Smooth muscle cell (in vitro differentiated cells): ENCODE measurements around the gene PIP4K2C. TPM values are rescaled to one million over a fixed set of nuclear protein-coding genes. Genes with fewer than 3 reads are reported as not detected.
"Not testable (repeated sequence)": the region's sequence is repeated elsewhere in the genome, so short reads cannot be mapped to it uniquely, and the experiment has no call there.

ENCODE experiments used
- DNase-seq: peaks from one replicate; lab custom pipeline; 2025; ENCODE audit not compliant: unreplicated experiment; lab: John Stamatoyannopoulos, UW
- H2AFZ ChIP-seq: fragments of 200-600 bp; sonication (generic); 2 replicates; pipeline ENCODE4 v1.6.0; 2016; ENCODE audit warnings: antibody characterized with exemption, low read depth, mild to moderate bottlenecking
- H3F3A ChIP-seq: fragments of 200-600 bp; sonication (generic); 2 replicates; pipeline ENCODE4 v1.6.0; 2017; ENCODE audit warnings: antibody characterized with exemption, low read depth
- H3K27ac ChIP-seq: fragments of 200-600 bp; sonication (generic); 2 replicates; pipeline ENCODE4 v1.5.1; 2016; ENCODE audit warnings: low read depth, mild to moderate bottlenecking
- H3K27me3 ChIP-seq: fragments of 200-600 bp; sonication (generic); 2 replicates; pipeline ENCODE4 v1.6.1; 2016; ENCODE audit warnings: low read depth, mild to moderate bottlenecking
- H3K36me3 ChIP-seq: fragments of 200-600 bp; sonication (generic); 2 replicates; pipeline ENCODE4 v1.5.1; 2016; ENCODE audit warnings: low read depth
- H3K4me1 ChIP-seq: fragments of 200-600 bp; sonication (generic); 2 replicates; pipeline ENCODE4 v1.5.1; 2016; ENCODE audit warnings: low read depth
- H3K4me2 ChIP-seq: fragments of 200-600 bp; sonication (generic); 2 replicates; pipeline ENCODE4 v1.6.0; 2016; ENCODE audit warnings: mild to moderate bottlenecking
- H3K4me3 ChIP-seq: fragments of 200-600 bp; sonication (generic); 2 replicates; pipeline ENCODE4 v1.5.1; 2016; ENCODE audit warnings: mild to moderate bottlenecking
- H3K79me2 ChIP-seq: fragments of 200-600 bp; sonication (generic); 2 replicates; pipeline ENCODE4 v1.6.0; 2016; ENCODE audit warnings: low read depth, mild to moderate bottlenecking
- H3K9ac ChIP-seq: fragments of 200-600 bp; sonication (generic); 2 replicates; pipeline ENCODE4 v1.6.0; 2016; ENCODE audit warnings: low read depth
- H3K9me3 ChIP-seq: fragments of 200-600 bp; sonication (generic); replicated peaks from 2 replicates; pipeline ENCODE4 v1.5.1; 2016; ENCODE audit warnings: low read depth
- H4K20me1 ChIP-seq: fragments of 200-600 bp; sonication (generic); 2 replicates; pipeline ENCODE4 v1.6.0; 2016; ENCODE audit warnings: low read depth
- WGBS: methylation state at CpG from one replicate; pipeline ENCODE4 v1.1.7; 2016; ENCODE audit warnings: low lambda C conversion rate; 5-methylcytosine and 5-hydroxymethylcytosine counted together
- polyA plus RNA-seq: library from polyadenylated mRNA; unstranded; fragments of >200 nt; fragmentation: Nextera tagmentation; extraction: Ambion mirVana; gene quantifications from 2 replicates; pipeline ENCODE4 v1.2.1, GENCODE V29; 2016
- total RNA-seq: library from RNA; depleted of rRNA; stranded (reverse); fragments of >200 nt; gene quantifications from 2 replicates; pipeline ENCODE4 v1.2.3, GENCODE V29; 2014
- TF ChIP-seq, protein P1 (sequence below): fragments of 200-600 bp; sonication (generic); IDR thresholded peaks from 2 replicates; pipeline ENCODE4 v1.5.1; 2017; ENCODE audit warnings: borderline replicate concordance, mild to moderate bottlenecking, antibody characterized with exemption; ENCODE audit not compliant: insufficient read depth, poor library complexity, severe bottlenecking

Gene PIP4K2C
- total and polyA plus RNA-seq, 2 experiments from 2014 or later, result 33.3 to 39.5 TPM

DNA sequence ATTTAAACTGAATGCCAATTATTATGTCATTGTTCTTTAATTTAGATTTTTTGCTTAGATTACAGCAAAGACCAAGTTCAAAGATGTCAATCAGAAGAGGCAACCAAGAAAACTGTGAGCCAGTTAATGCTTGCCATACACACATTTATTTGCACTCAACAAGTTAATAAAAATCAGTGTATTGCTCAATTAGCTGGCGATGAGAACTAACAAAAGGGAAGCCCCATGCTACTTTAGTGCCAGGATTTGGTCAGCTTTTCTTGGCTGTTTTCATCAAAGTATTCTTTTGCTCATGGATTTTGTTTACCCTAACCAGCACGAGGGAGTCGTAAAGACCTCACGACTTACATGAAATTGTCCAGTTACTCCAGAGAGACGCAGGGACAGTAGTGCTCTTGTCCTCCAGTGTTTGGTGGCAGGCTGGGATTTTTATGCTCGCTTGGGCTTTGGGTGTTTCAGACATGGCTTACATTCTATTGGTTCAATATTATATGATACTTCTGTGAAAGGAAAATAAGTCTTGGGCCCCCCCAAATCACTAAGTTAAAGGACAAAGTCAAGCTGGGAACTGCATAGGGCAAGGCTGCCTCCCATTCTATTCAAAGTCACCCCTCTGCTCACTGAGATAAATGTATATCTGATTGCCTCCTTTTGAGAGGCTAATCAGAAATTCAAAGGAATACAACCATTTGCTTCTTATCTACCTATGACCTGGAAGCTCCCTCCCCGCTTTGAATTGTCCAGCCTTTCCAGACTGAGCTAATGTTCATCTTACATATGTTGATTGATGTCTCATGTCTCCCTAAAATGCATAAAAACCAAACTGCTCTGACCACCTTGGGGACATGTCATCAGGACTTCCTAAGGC is 49.4 kb downstream of the PIP4K2C start:
- Histone ChIP-seq H4K20me1 (no peaks in the 10 kb centered on the region), H3F3A (no peaks in the 10 kb centered on the region), H2AFZ (no peak overlapping the region), H3K27ac (no peak overlapping the region), H3K4me1 (no peaks in the 10 kb centered on the region), H3K36me3 (no peaks in the 10 kb centered on the region), H3K79me2 (no peaks in the 10 kb centered on the region), H3K9me3 (no peaks in the 10 kb centered on the region), H3K27me3 (peaks cover 21% of the 10 kb centered on the region), H3K4me2 (no peak overlapping the region), H3K4me3 (no peak overlapping the region), H3K9ac (no peak overlapping the region)
- 72% methylated on average over 7 of the region's 7 CpGs for WGBS
- TF ChIP-seq, protein P1, sequence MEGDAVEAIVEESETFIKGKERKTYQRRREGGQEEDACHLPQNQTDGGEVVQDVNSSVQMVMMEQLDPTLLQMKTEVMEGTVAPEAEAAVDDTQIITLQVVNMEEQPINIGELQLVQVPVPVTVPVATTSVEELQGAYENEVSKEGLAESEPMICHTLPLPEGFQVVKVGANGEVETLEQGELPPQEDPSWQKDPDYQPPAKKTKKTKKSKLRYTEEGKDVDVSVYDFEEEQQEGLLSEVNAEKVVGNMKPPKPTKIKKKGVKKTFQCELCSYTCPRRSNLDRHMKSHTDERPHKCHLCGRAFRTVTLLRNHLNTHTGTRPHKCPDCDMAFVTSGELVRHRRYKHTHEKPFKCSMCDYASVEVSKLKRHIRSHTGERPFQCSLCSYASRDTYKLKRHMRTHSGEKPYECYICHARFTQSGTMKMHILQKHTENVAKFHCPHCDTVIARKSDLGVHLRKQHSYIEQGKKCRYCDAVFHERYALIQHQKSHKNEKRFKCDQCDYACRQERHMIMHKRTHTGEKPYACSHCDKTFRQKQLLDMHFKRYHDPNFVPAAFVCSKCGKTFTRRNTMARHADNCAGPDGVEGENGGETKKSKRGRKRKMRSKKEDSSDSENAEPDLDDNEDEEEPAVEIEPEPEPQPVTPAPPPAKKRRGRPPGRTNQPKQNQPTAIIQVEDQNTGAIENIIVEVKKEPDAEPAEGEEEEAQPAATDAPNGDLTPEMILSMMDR, result no peak
- DNase-seq, result no peak

DNA sequence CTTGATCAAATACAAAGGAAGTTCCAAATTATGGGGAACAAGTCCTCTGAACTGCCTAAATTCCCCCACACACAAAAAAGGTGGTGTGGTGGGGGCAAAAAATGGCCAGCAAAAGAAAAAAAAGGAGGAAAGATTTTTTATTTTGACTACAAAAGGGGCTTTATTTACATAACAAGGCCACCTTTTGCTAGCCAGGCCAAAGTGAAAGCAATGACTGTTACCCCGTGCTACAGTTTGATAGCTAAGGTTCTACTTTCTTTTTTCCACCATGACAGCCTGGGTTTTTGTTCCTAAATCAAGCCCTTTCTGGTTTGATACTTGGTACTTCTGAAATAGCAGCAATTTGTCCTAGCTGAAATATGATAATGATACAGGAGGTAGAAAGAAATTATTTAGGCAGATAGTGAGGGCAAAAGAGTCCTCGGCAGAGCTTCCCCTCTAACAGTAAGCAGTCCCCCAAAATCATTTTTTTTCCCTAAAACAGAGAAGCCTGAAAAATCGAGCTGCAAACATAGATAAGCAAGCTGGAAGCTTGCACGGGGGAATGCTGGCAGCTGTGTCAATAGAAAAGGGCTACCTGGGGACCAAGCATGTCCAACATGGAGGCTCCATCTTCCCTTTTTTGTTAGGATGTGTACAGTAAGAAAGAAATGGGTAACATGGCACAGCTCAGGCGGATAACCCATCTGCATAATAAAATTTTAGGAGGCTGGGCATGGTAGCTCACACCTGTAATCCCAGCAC is 50.9 kb downstream of the PIP4K2C start:
- H2AFZ ChIP-seq, result no peak overlapping the region
- no peak for DNase-seq
- H3K79me2 ChIP-seq, result no peaks in the 10 kb centered on the region
- no peak overlapping the region for H3K4me3 ChIP-seq
- no peak overlapping the region for H3K9ac ChIP-seq
- no peak overlapping the region for H3K4me2 ChIP-seq
- TF ChIP-seq, protein P1, result no peak
- H3K9me3 ChIP-seq, result no peaks in the 10 kb centered on the region
- peaks cover 8% of the 10 kb centered on the region for H3K27me3 ChIP-seq
- WGBS, result 59% methylated on average over 5 of the region's 5 CpGs
- H3K4me1 ChIP-seq, result no peaks in the 10 kb centered on the region
- no peaks in the 10 kb centered on the region for H3K36me3 ChIP-seq
- H3K27ac ChIP-seq, result no peak overlapping the region
- no peaks in the 10 kb centered on the region for H4K20me1 ChIP-seq
- no peaks in the 10 kb centered on the region for H3F3A ChIP-seq

DNA sequence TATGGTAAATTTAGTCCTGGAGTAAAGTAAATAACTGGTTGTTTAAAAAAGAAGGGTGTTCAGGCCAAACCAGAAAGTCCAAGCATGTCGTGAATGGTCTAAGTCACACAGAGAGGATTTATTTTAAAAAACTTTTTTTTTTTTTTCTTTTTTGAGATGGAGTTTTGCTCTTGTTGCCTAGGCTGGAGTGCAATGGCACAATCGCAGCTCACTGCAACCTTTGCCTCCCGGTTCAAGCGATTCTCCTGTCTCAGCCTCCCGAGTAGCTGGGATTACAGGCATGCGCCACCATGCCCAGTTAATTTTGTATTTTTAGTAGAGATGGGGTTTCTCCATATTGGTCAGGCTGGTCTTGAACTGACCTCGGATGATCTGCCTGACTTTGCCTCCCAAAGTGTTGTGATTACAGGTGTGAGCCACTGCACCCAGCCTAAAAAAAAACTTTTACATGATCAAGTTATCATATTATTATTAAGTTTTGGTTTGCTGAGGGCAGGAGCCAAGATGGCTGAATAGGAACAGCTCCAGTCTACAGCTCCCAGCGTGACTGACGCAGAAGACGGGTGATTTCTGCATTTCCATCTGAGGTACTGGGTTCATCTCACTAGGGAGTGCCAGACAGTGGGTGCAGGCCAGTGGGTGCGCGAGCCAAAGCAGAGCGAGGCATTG is 55.1 kb downstream of the PIP4K2C start:
- not testable (repeated sequence) for H3K79me2 ChIP-seq, H3K4me2 ChIP-seq
- WGBS, result 52% methylated on average over 10 of the region's 13 CpGs

DNA sequence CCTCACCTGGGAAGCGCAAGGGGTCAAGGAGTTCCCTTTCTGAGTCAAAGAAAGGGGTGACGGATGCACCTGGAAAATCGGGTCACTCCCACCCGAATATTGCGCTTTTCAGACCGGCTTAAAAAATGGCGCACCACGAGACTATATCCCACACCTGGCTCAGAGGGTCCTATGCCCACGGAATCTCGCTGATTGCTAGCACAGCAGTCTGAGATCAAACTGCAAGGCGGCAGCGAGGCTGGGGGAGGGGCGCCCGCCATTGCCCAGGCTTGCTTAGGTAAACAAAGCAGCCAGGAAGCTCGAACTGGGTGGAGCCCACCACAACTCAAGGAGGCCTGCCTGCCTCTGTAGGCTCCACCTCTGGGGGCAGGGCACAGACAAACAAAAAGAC is 55.7 kb downstream of the PIP4K2C start:
- H3K9me3 ChIP-seq, H3K27ac ChIP-seq, H3K36me3 ChIP-seq, H2AFZ ChIP-seq, DNase-seq, H3K4me2 ChIP-seq, H3K79me2 ChIP-seq, H3K27me3 ChIP-seq, H3K9ac ChIP-seq, H3F3A ChIP-seq, H3K4me1 ChIP-seq, H4K20me1 ChIP-seq, H3K4me3 ChIP-seq: not testable (repeated sequence)
- WGBS, result 95% methylated on average over 7 of the region's 15 CpGs

More for the DNA sequence above, 55.1 kb downstream of the PIP4K2C start:
- H2AFZ ChIP-seq, H3K27me3 ChIP-seq, H3K36me3 ChIP-seq, H3F3A ChIP-seq, H3K4me1 ChIP-seq, H3K9me3 ChIP-seq, H3K4me3 ChIP-seq, H3K27ac ChIP-seq, H3K9ac ChIP-seq, DNase-seq, H4K20me1 ChIP-seq: not testable (repeated sequence)

Other genes with a start within 250 kb of the PIP4K2C start
- 10.4 and 16.0 TPM in 2 replicates for gene R3HDM2, start 160.1 kb upstream of the PIP4K2C start, total RNA-seq
- 12.2 and 17.2 TPM in 2 replicates for gene R3HDM2, start 160.1 kb upstream of the PIP4K2C start, polyA plus RNA-seq
- gene INHBC, start 156.4 kb upstream of the PIP4K2C start, total RNA-seq, result not detected in 2 replicates
- 0.42 TPM in 1 of 2 replicates, not detected in the other for gene INHBC, start 156.4 kb upstream of the PIP4K2C start, polyA plus RNA-seq
- 5.4 and 11.5 TPM in 2 replicates for gene INHBE, start 135.9 kb upstream of the PIP4K2C start, total RNA-seq
- 2.1 and 2.3 TPM in 2 replicates for gene INHBE, start 135.9 kb upstream of the PIP4K2C start, polyA plus RNA-seq
- 1.4 and 1.5 TPM in 2 replicates for gene GLI1, start 131.4 kb upstream of the PIP4K2C start, total RNA-seq
- gene GLI1, start 131.4 kb upstream of the PIP4K2C start, polyA plus RNA-seq, result 0.50 and 1.2 TPM in 2 replicates
- gene ARHGAP9, start 111.3 kb upstream of the PIP4K2C start, total RNA-seq, result 1.3 TPM in 1 of 2 replicates, not detected in the other
- not detected in 2 replicates for gene ARHGAP9, start 111.3 kb upstream of the PIP4K2C start, polyA plus RNA-seq
- gene MARS1, start 103.1 kb upstream of the PIP4K2C start, total RNA-seq, result 192 and 629 TPM in 2 replicates
- 186 and 187 TPM in 2 replicates for gene MARS1, start 103.1 kb upstream of the PIP4K2C start, polyA plus RNA-seq
- gene DDIT3, start 70.7 kb upstream of the PIP4K2C start, total RNA-seq, result 25.8 and 28.4 TPM in 2 replicates
- gene DDIT3, start 70.7 kb upstream of the PIP4K2C start, polyA plus RNA-seq, result 27.8 and 43.5 TPM in 2 replicates
- gene MBD6, start 68.4 kb upstream of the PIP4K2C start, total RNA-seq, result 3.7 and 9.1 TPM in 2 replicates
- 11.7 and 18.4 TPM in 2 replicates for gene MBD6, start 68.4 kb upstream of the PIP4K2C start, polyA plus RNA-seq
- 88.0 and 107 TPM in 2 replicates for gene DCTN2, start 44.0 kb upstream of the PIP4K2C start, total RNA-seq
- 119 and 127 TPM in 2 replicates for gene DCTN2, start 44.0 kb upstream of the PIP4K2C start, polyA plus RNA-seq
- 2.2 and 2.8 TPM in 2 replicates for gene KIF5A, start 41.1 kb upstream of the PIP4K2C start, total RNA-seq
- 0.34 and 0.53 TPM in 2 replicates for gene KIF5A, start 41.1 kb upstream of the PIP4K2C start, polyA plus RNA-seq
- 28.9 and 29.4 TPM in 2 replicates for gene DTX3, start 13.6 kb downstream of the PIP4K2C start, total RNA-seq
- 43.0 and 48.2 TPM in 2 replicates for gene DTX3, start 13.6 kb downstream of the PIP4K2C start, polyA plus RNA-seq
- gene ARHGEF25, start 20.2 kb downstream of the PIP4K2C start, total RNA-seq, result 13.9 and 18.5 TPM in 2 replicates
- gene ARHGEF25, start 20.2 kb downstream of the PIP4K2C start, polyA plus RNA-seq, result 1.5 and 3.8 TPM in 2 replicates
- gene B4GALNT1, start 42.0 kb downstream of the PIP4K2C start, total RNA-seq, result 1.7 and 1.8 TPM in 2 replicates
- gene B4GALNT1, start 42.0 kb downstream of the PIP4K2C start, polyA plus RNA-seq, result 2.1 and 5.6 TPM in 2 replicates
- gene OS9, start 102.9 kb downstream of the PIP4K2C start, total RNA-seq, result 236 and 374 TPM in 2 replicates
- gene OS9, start 102.9 kb downstream of the PIP4K2C start, polyA plus RNA-seq, result 162 and 179 TPM in 2 replicates
- gene AGAP2, start 147.6 kb downstream of the PIP4K2C start, total RNA-seq, result not detected in 2 replicates
- not detected in 2 replicates for gene AGAP2, start 147.6 kb downstream of the PIP4K2C start, polyA plus RNA-seq
- 68.0 and 105 TPM in 2 replicates for gene TSPAN31, start 153.8 kb downstream of the PIP4K2C start, total RNA-seq
- 48.6 and 55.1 TPM in 2 replicates for gene TSPAN31, start 153.8 kb downstream of the PIP4K2C start, polyA plus RNA-seq
- gene CDK4, start 161.1 kb downstream of the PIP4K2C start, total RNA-seq, result 144 and 158 TPM in 2 replicates
- 215 and 235 TPM in 2 replicates for gene CDK4, start 161.1 kb downstream of the PIP4K2C start, polyA plus RNA-seq
- gene MARCHF9, start 163.9 kb downstream of the PIP4K2C start, total RNA-seq, result 6.5 and 8.6 TPM in 2 replicates
- gene MARCHF9, start 163.9 kb downstream of the PIP4K2C start, polyA plus RNA-seq, result 3.7 and 6.8 TPM in 2 replicates
- 0.81 and 0.90 TPM in 2 replicates for gene CYP27B1, start 175.9 kb downstream of the PIP4K2C start, total RNA-seq
- 1.3 and 1.7 TPM in 2 replicates for gene CYP27B1, start 175.9 kb downstream of the PIP4K2C start, polyA plus RNA-seq
- 4.1 and 7.7 TPM in 2 replicates for gene METTL1, start 180.9 kb downstream of the PIP4K2C start, total RNA-seq
- 20.3 and 24.9 TPM in 2 replicates for gene METTL1, start 180.9 kb downstream of the PIP4K2C start, polyA plus RNA-seq
- gene EEF1AKMT3, start 181.4 kb downstream of the PIP4K2C start, total RNA-seq, result 6.2 and 8.0 TPM in 2 replicates
- 9.0 and 9.9 TPM in 2 replicates for gene EEF1AKMT3, start 181.4 kb downstream of the PIP4K2C start, polyA plus RNA-seq
- 14.5 and 16.8 TPM in 2 replicates for gene TSFM, start 191.6 kb downstream of the PIP4K2C start, total RNA-seq
- 24.0 and 28.5 TPM in 2 replicates for gene TSFM, start 191.6 kb downstream of the PIP4K2C start, polyA plus RNA-seq
- 7.0 and 17.1 TPM in 2 replicates for gene AVIL, start 227.5 kb downstream of the PIP4K2C start, total RNA-seq
- 1.2 and 9.1 TPM in 2 replicates for gene AVIL, start 227.5 kb downstream of the PIP4K2C start, polyA plus RNA-seq